Renal cortex interstitium (tissue), 3 donors: ENCODE measurements around the gene ARSA. TPM values are rescaled to one million over a fixed set of nuclear protein-coding genes. Genes with fewer than 3 reads are reported as not detected.

Source experiments
- polyA plus RNA-seq, 3 donors: library from polyadenylated mRNA; unstranded; fragments of 120-200 nt; gene quantifications; one replicate each; pipeline ENCODE4 v1.2.1, GENCODE V29; 2013; ENCODE audit not compliant: insufficient read length in 3 of 3

The ARSA gene
- polyA plus RNA-seq, 3 donors: 12.2 to 20.8 (median 13.5) TPM

Other genes with a start within 250 kb of the ARSA start
- gene SBF1, start 153.1 kb downstream of the ARSA start, polyA plus RNA-seq: 10 to 100 TPM; 28.4 to 46.4 (median 45.6) TPM
- gene ADM2, start 146.6 kb downstream of the ARSA start, polyA plus RNA-seq: 1 to 10 TPM; 3.8 to 6.9 (median 4.6) TPM
- 10 to 100 TPM in 1 of 3 donors, 1 to 10 TPM in 2; 2.4 to 13.6 (median 3.0) TPM for gene MIOX, start 141.3 kb downstream of the ARSA start, polyA plus RNA-seq
- 10 to 100 TPM; 30.3 to 58.1 (median 56.0) TPM for gene LMF2, start 120.5 kb downstream of the ARSA start, polyA plus RNA-seq
- gene NCAPH2, start 119.9 kb downstream of the ARSA start, polyA plus RNA-seq: 10 to 100 TPM; 39.6 to 53.9 (median 50.3) TPM
- gene SCO2, start 102.6 kb downstream of the ARSA start, polyA plus RNA-seq: 1 to 10 TPM; 1.0 to 5.2 (median 1.9) TPM
- gene TYMP, start 98.1 kb downstream of the ARSA start, polyA plus RNA-seq: 1 to 10 TPM; 1.4 to 3.0 (median 1.9) TPM
- gene KLHDC7B, start 82.3 kb downstream of the ARSA start, polyA plus RNA-seq: under 1 TPM; 0.10 to 0.50 (median 0.15) TPM
- gene SYCE3, start 65.2 kb downstream of the ARSA start, polyA plus RNA-seq: under 1 TPM in 2 of 3 donors, not detected in 1; 0.23 to 0.47 TPM
- gene CPT1B, start 49.7 kb downstream of the ARSA start, polyA plus RNA-seq: 10 to 100 TPM; 12.7 to 19.9 (median 18.2) TPM
- gene CHKB, start 45.3 kb downstream of the ARSA start, polyA plus RNA-seq: 100 to 1,000 TPM in 1 of 3 donors, 10 to 100 TPM in 2; 82.4 to 118 (median 86.6) TPM
- 1 to 10 TPM in 1 of 3 donors, under 1 TPM in 2; 0.78 to 1.0 (median 0.98) TPM for gene MAPK8IP2, start 27.4 kb downstream of the ARSA start, polyA plus RNA-seq
- gene SHANK3, start 44.7 kb upstream of the ARSA start, polyA plus RNA-seq: 10 to 100 TPM; 13.7 to 24.6 (median 21.2) TPM
- under 1 TPM; 0.27 to 0.53 (median 0.51) TPM for gene ACR, start 110.1 kb upstream of the ARSA start, polyA plus RNA-seq
- gene RABL2B, start 155.5 kb upstream of the ARSA start, polyA plus RNA-seq: 10 to 100 TPM; 57.5 to 83.8 (median 59.5) TPM